Measurements from ENCODE around the gene PTPRM.

GRCh38 chr18:7937268-7937667, 370.2 kb downstream of the PTPRM start:
- TF ChIP-seq, protein P1, sequence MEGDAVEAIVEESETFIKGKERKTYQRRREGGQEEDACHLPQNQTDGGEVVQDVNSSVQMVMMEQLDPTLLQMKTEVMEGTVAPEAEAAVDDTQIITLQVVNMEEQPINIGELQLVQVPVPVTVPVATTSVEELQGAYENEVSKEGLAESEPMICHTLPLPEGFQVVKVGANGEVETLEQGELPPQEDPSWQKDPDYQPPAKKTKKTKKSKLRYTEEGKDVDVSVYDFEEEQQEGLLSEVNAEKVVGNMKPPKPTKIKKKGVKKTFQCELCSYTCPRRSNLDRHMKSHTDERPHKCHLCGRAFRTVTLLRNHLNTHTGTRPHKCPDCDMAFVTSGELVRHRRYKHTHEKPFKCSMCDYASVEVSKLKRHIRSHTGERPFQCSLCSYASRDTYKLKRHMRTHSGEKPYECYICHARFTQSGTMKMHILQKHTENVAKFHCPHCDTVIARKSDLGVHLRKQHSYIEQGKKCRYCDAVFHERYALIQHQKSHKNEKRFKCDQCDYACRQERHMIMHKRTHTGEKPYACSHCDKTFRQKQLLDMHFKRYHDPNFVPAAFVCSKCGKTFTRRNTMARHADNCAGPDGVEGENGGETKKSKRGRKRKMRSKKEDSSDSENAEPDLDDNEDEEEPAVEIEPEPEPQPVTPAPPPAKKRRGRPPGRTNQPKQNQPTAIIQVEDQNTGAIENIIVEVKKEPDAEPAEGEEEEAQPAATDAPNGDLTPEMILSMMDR (conservative IDR thresholded peaks at IDR 0.05; ENCODE audit: low read length) = no peak
- no peak for TF ChIP-seq EZH2phosphoT487 (IDR thresholded peaks at IDR 0.05; ENCODE audit: borderline replicate concordance)

All from Loucy (cell line).